Skeletal muscle satellite cell (primary cell): ENCODE measurements around the gene ATP5ME.

Source experiments
- H3K27me3 ChIP-seq: 2 replicates; pipeline ENCODE4 v1.7.0; 2013; ENCODE audit warnings: low read length; ENCODE audit not compliant: control insufficient read depth, insufficient read depth
- H3K36me3 ChIP-seq: 2 replicates; pipeline ENCODE4 v1.7.0; 2013; ENCODE audit warnings: mild to moderate bottlenecking, control low read depth, low read length; ENCODE audit not compliant: insufficient read depth
- H3K4me1 ChIP-seq: 2 replicates; pipeline ENCODE4 v1.7.0; 2013; ENCODE audit warnings: low read length; ENCODE audit not compliant: control insufficient read depth, insufficient read depth
- H3K4me2 ChIP-seq: 2 replicates; pipeline ENCODE4 v1.7.0; 2013; ENCODE audit warnings: mild to moderate bottlenecking, low read length
- H3K4me3 ChIP-seq: 2 replicates; pipeline ENCODE4 v1.7.0; 2013; ENCODE audit warnings: low read length
- H3K9ac ChIP-seq: 2 replicates; pipeline ENCODE4 v1.7.0; 2013; ENCODE audit warnings: mild to moderate bottlenecking, low read depth, low read length, moderate library complexity
- H3K9me3 ChIP-seq: replicated peaks from 2 replicates; pipeline ENCODE4 v1.7.0; 2013; ENCODE audit warnings: mild to moderate bottlenecking, control low read depth, low read length

ATP5ME gene

GRCh38 chr4:654871-655463, 19.1 kb downstream of the ATP5ME start:
- no peaks in the 10 kb centered on the region for H3K36me3 ChIP-seq
- H3K4me1 ChIP-seq = no peaks in the 10 kb centered on the region
- no peaks in the 10 kb centered on the region for H3K9me3 ChIP-seq
- no peak overlapping the region for H3K4me2 ChIP-seq
- no peak overlapping the region for H3K4me3 ChIP-seq
- peaks cover 30% of the 10 kb centered on the region for H3K27me3 ChIP-seq
- H3K9ac ChIP-seq = no peak overlapping the region

- no peaks in the 10 kb centered on the region for H3K9me3 ChIP-seq
- H3K27me3 ChIP-seq = peaks cover 35% of the 10 kb centered on the region
- H3K4me2 ChIP-seq = no peak overlapping the region
- H3K4me1 ChIP-seq = no peaks in the 10 kb centered on the region
- no peaks in the 10 kb centered on the region for H3K36me3 ChIP-seq
- H3K9ac ChIP-seq = no peak overlapping the region
- no peak overlapping the region for H3K4me3 ChIP-seq
Measured at GRCh38 chr4:654503-654845, 19.6 kb downstream of the ATP5ME start.

GRCh38 chr4:653831-654502, 20.1 kb downstream of the ATP5ME start:
- peaks cover 36% of the 10 kb centered on the region for H3K27me3 ChIP-seq
- H3K4me1 ChIP-seq = no peaks in the 10 kb centered on the region
- H3K9me3 ChIP-seq = no peaks in the 10 kb centered on the region
- H3K9ac ChIP-seq = no peak overlapping the region
- no peak overlapping the region for H3K4me3 ChIP-seq
- no peaks in the 10 kb centered on the region for H3K36me3 ChIP-seq
- H3K4me2 ChIP-seq = no peak overlapping the region

- Histone ChIP-seq H3K9me3 (no peaks in the 10 kb centered on the region), H3K4me2 (no peak overlapping the region)
Measured at GRCh38 chr4:653080-653821, 20.8 kb downstream of the ATP5ME start.

GRCh38 chr4:651884-652642, 22.0 kb downstream of the ATP5ME start:
- H3K4me2 ChIP-seq = no peak overlapping the region
- H3K27me3 ChIP-seq = peaks cover 41% of the 10 kb centered on the region
- H3K9me3 ChIP-seq = no peaks in the 10 kb centered on the region
- H3K36me3 ChIP-seq = no peaks in the 10 kb centered on the region
- no peak overlapping the region for H3K9ac ChIP-seq
- no peaks in the 10 kb centered on the region for H3K4me1 ChIP-seq
- no peak overlapping the region for H3K4me3 ChIP-seq

More at GRCh38 chr4:653080-653821, 20.8 kb downstream of the ATP5ME start:
- Histone ChIP-seq H3K27me3 (peaks cover 41% of the 10 kb centered on the region), H3K36me3 (no peaks in the 10 kb centered on the region), H3K9ac (no peak overlapping the region), H3K4me3 (no peak overlapping the region), H3K4me1 (no peaks in the 10 kb centered on the region)

- Histone ChIP-seq H3K27me3 (peaks cover 41% of the 10 kb centered on the region), H3K4me2 (no peak overlapping the region), H3K4me1 (no peaks in the 10 kb centered on the region), H3K9me3 (no peaks in the 10 kb centered on the region), H3K36me3 (no peaks in the 10 kb centered on the region), H3K4me3 (no peak overlapping the region), H3K9ac (no peak overlapping the region)
Measured at GRCh38 chr4:650951-651883, 22.9 kb downstream of the ATP5ME start.

GRCh38 chr4:650461-650860, 23.6 kb downstream of the ATP5ME start:
- Histone ChIP-seq H3K9ac (no peak overlapping the region), H3K4me3 (no peak overlapping the region), H3K4me1 (no peaks in the 10 kb centered on the region), H3K9me3 (no peaks in the 10 kb centered on the region), H3K4me2 (no peak overlapping the region), H3K36me3 (no peaks in the 10 kb centered on the region), H3K27me3 (peaks cover 41% of the 10 kb centered on the region)

- Histone ChIP-seq H3K9ac (no peak overlapping the region), H3K4me2 (no peak overlapping the region), H3K36me3 (no peaks in the 10 kb centered on the region), H3K27me3 (peaks cover 41% of the 10 kb centered on the region), H3K4me3 (no peak overlapping the region), H3K4me1 (no peaks in the 10 kb centered on the region), H3K9me3 (no peaks in the 10 kb centered on the region)
Measured at GRCh38 chr4:649751-650310, 24.2 kb downstream of the ATP5ME start.

- no peaks in the 10 kb centered on the region for H3K36me3 ChIP-seq
- no peak overlapping the region for H3K9ac ChIP-seq
- H3K9me3 ChIP-seq = no peaks in the 10 kb centered on the region
- no peak overlapping the region for H3K4me3 ChIP-seq
- H3K27me3 ChIP-seq = peaks cover 41% of the 10 kb centered on the region
- no peak overlapping the region for H3K4me2 ChIP-seq
- H3K4me1 ChIP-seq = no peaks in the 10 kb centered on the region
Measured at GRCh38 chr4:649293-649625, 24.8 kb downstream of the ATP5ME start.

GRCh38 chr4:648579-649292, 25.3 kb downstream of the ATP5ME start:
- H3K36me3 ChIP-seq = no peaks in the 10 kb centered on the region
- no peaks in the 10 kb centered on the region for H3K9me3 ChIP-seq
- H3K4me3 ChIP-seq = no peak overlapping the region
- H3K4me2 ChIP-seq = no peak overlapping the region
- H3K27me3 ChIP-seq = peaks cover 41% of the 10 kb centered on the region
- H3K4me1 ChIP-seq = no peaks in the 10 kb centered on the region
- H3K9ac ChIP-seq = no peak overlapping the region
